Colonic mucosa (tissue), 4 donors: ENCODE measurements around the gene WNK2. TPM values are rescaled to one million over a fixed set of nuclear protein-coding genes. Genes with fewer than 3 reads are reported as not detected.
A peak's percentile ranks its signal among the peaks of the same experiment; 100 is the strongest.

Source experiments
- DNase-seq: peaks from one replicate; pipeline ENCODE4 v3.0.0-alpha.2; 2020
- H3K27ac ChIP-seq: fragments of 200-600 bp; one replicate; pipeline ENCODE4 v1.8.0; 2021
- H3K27me3 ChIP-seq: fragments of 200-600 bp; one replicate; pipeline ENCODE4 v1.8.0; 2021
- H3K36me3 ChIP-seq: fragments of 200-600 bp; one replicate; pipeline ENCODE4 v1.8.0; 2021
- H3K4me1 ChIP-seq: fragments of 200-600 bp; one replicate; pipeline ENCODE4 v1.8.0; 2021; ENCODE audit warnings: mild to moderate bottlenecking
- H3K4me3 ChIP-seq: fragments of 200-600 bp; one replicate; pipeline ENCODE4 v1.8.0; 2021
- H3K9ac ChIP-seq, 2 donors: one replicate each; pipeline ENCODE4 v1.7.0; 2013; ENCODE audit warnings: control low read depth in 2 of 2, low read depth in 2 of 2, low read length in 2 of 2
- H3K9me3 ChIP-seq: fragments of 200-600 bp; one replicate; pipeline ENCODE4 v1.8.0; 2021
- CTCF ChIP-seq: fragments of 200-600 bp; IDR thresholded peaks from one replicate; pipeline ENCODE4 v1.8.0; 2022; ENCODE audit warnings: antibody characterized with exemption, mild to moderate bottlenecking
- intact Hi-C: fragments of 100-400 bp; cut with DNase I; formaldehyde crosslinking; loops from one replicate; pipeline ENCODE4 v1.14.1; 2022
- total RNA-seq, 2 donors: library from RNA; stranded (reverse); fragmentation: NEBNext Ultra II Directional in 1 of 2; extraction: Animal tissue kit (Norgen Biotek cat#: 25700) in 1 of 2; gene quantifications; one replicate each; pipeline ENCODE4 v1.2.1, GENCODE V29; 2021
- donor health status: healthy.
- donor health status: DM: no; HTN: no; CAD: no.
- donor health status: DM: no; HTN: no; CAD: no.

WNK2 gene
- total RNA-seq, 2 donors from 2014 or later, result 161 to 238 TPM

- H3K36me3 ChIP-seq, result no peaks in the 10 kb centered on the region
- H3K27ac ChIP-seq, result no peak overlapping the region
- peak; percentile 16 for DNase-seq
Measured at GRCh38 chr9:93259490-93260262, 75.7 kb downstream of the WNK2 start.

GRCh38 chr9:93260263-93261066 lies 76.5 kb downstream of the WNK2 start:
- no peak for TF ChIP-seq CTCF
- Histone ChIP-seq H3K4me3 (no peak overlapping the region), H3K27ac (no peak overlapping the region), H3K36me3 (no peaks in the 10 kb centered on the region), H3K27me3 (no peaks in the 10 kb centered on the region), H3K4me1 (no peaks in the 10 kb centered on the region), H3K9ac (no peak overlapping the region), H3K9me3 (no peaks in the 10 kb centered on the region)
- peak; percentile 16 for DNase-seq
- intact Hi-C loops, result no loop called here

More at GRCh38 chr9:93259490-93260262, 75.7 kb downstream of the WNK2 start:
- intact Hi-C loops, result no loop called here
- TF ChIP-seq CTCF, result no peak
- no peaks in the 10 kb centered on the region for H3K9me3 ChIP-seq
- no peak overlapping the region for H3K4me3 ChIP-seq
- H3K4me1 ChIP-seq, result no peaks in the 10 kb centered on the region
- H3K27me3 ChIP-seq, result no peaks in the 10 kb centered on the region
- no peak overlapping the region for H3K9ac ChIP-seq

- Histone ChIP-seq H3K27ac (no peak overlapping the region), H3K36me3 (no peaks in the 10 kb centered on the region)
- intact Hi-C loops, result no loop called here
Measured at GRCh38 chr9:93261281-93261680, 77.3 kb downstream of the WNK2 start.

GRCh38 chr9:93261735-93262523 lies 78.0 kb downstream of the WNK2 start:
- Histone ChIP-seq H3K9me3 (no peaks in the 10 kb centered on the region), H3K36me3 (no peaks in the 10 kb centered on the region), H3K27ac (no peak overlapping the region), H3K27me3 (no peaks in the 10 kb centered on the region), H3K4me1 (no peaks in the 10 kb centered on the region), H3K9ac (no peak overlapping the region), H3K4me3 (no peak overlapping the region)
- no peak for TF ChIP-seq CTCF
- DNase-seq, result peak; percentile 19
- intact Hi-C loops, result no loop called here

More at GRCh38 chr9:93261281-93261680, 77.3 kb downstream of the WNK2 start:
- Histone ChIP-seq H3K9me3 (no peaks in the 10 kb centered on the region), H3K4me3 (no peak overlapping the region), H3K27me3 (no peaks in the 10 kb centered on the region), H3K4me1 (no peaks in the 10 kb centered on the region), H3K9ac (no peak overlapping the region)
- TF ChIP-seq CTCF, result no peak
- DNase-seq, result peak; percentile 25
